Measurements from ENCODE around the gene MAP7D1.
A peak's percentile ranks its signal among the peaks of the same experiment; 100 is the strongest.
"Not testable (repeated sequence)": the region's sequence is repeated elsewhere in the genome, so short reads cannot be mapped to it uniquely, and the experiment has no call there.

MAP7D1 gene

GRCh38 chr1:36172017-36172747, 16.2 kb downstream of the MAP7D1 start:
- DNase-seq, result no peak

- DNase-seq, result no peak
Observed at GRCh38 chr1:36172983-36173382, 17.0 kb downstream of the MAP7D1 start.

- DNase-seq, result peak in 1 of 2 experiments; percentile 19
Observed at GRCh38 chr1:36174713-36175112, 18.8 kb downstream of the MAP7D1 start.

- DNase-seq, result no peak
Observed at GRCh38 chr1:36175137-36176095, 19.5 kb downstream of the MAP7D1 start.

GRCh38 chr1:36176106-36176949, 20.4 kb downstream of the MAP7D1 start:
- DNase-seq, result no peak

- no peak for DNase-seq
Observed at GRCh38 chr1:36177589-36178431, 21.9 kb downstream of the MAP7D1 start.

- DNase-seq, result no peak
Observed at GRCh38 chr1:36178471-36179219, 22.7 kb downstream of the MAP7D1 start.

GRCh38 chr1:36179220-36179600, 23.2 kb downstream of the MAP7D1 start:
- DNase-seq, result no peak

GRCh38 chr1:36182734-36183133, 26.8 kb downstream of the MAP7D1 start:
- DNase-seq, result peak in 1 of 2 experiments; percentile 13

- DNase-seq, result no peak
Observed at GRCh38 chr1:36183309-36183856, 27.4 kb downstream of the MAP7D1 start.

GRCh38 chr1:36187800-36188593, 32.0 kb downstream of the MAP7D1 start:
- DNase-seq, result peak; percentile 19 to 60

- DNase-seq, result not testable (repeated sequence)
Observed at GRCh38 chr1:36196805-36197204, 40.8 kb downstream of the MAP7D1 start.

- DNase-seq, result no peak
Observed at GRCh38 chr1:36198641-36199040, 42.7 kb downstream of the MAP7D1 start.

GRCh38 chr1:36199934-36200741, 44.2 kb downstream of the MAP7D1 start:
- peak in 1 of 2 experiments; percentile 44 for DNase-seq

- DNase-seq, result no peak
Observed at GRCh38 chr1:36203027-36203553, 47.1 kb downstream of the MAP7D1 start.

GRCh38 chr1:36203554-36204346, 47.8 kb downstream of the MAP7D1 start:
- no peak for DNase-seq

GRCh38 chr1:36204347-36204909, 48.5 kb downstream of the MAP7D1 start:
- no peak for DNase-seq

Data from NCI-H187 (cell line).